Measurements from ENCODE around the gene HSPA4.
"Not testable (repeated sequence)": the region's sequence is repeated elsewhere in the genome, so short reads cannot be mapped to it uniquely, and the experiment has no call there.

Gene HSPA4

DNA sequence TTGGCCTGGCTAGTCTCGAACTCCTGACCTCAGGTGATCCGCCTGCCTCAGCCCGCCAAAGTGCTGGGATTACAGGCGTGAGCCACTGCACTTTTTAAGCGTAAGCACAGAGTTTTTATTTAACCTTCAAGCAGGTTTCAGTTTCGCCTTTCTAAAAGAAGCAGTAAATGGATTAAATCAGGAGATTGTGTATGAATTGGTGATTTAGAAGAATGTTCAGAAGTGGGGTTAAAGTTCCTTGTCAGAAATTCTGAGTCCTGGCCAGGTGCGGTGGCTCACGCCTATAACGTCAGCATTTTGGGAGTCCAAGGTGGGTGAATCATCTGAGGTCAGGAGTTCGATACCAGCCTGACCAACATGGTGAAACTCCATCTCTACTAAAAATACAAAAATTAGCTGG is 12.2 kb downstream of the HSPA4 start:
- TF ChIP-seq ZNF274 (IDR thresholded peaks at IDR 0.05; ENCODE audit: low read depth, low read length), result no peak
- H3K4me3 ChIP-seq (ENCODE audit: low read length), result no peak overlapping the region

- no peak overlapping the region for H3K4me3 ChIP-seq (ENCODE audit: low read length)
- TF ChIP-seq ZNF274 (IDR thresholded peaks at IDR 0.05; ENCODE audit: low read depth, low read length), result no peak
These were observed 13.7 kb downstream of the HSPA4 start for GRCh38 chr5:133065471-133065870.

DNA sequence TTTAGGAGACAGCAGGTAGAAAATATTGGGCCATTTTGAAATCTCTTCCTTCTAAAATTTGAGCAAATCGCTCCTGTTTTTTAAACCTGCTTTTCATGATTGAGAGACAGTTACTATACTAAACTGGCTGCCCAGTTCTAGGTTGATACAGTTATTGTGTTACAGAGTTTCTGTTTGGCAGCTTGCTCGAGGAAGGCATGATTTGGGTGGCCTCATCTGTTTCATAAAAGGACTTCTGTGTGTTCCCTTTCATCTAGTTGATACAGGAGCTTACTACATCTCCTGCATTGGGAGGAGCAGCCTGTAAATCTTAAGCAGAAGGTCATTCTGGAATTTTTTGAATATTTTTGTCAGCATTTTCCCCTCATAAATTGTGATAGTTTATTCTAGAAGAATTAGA is 14.2 kb downstream of the HSPA4 start:
- no peak for TF ChIP-seq ZNF274 (IDR thresholded peaks at IDR 0.05; ENCODE audit: low read depth, low read length)
- no peak overlapping the region for H3K4me3 ChIP-seq (ENCODE audit: low read length)

- H3K4me3 ChIP-seq (ENCODE audit: low read length), result no peak overlapping the region
- TF ChIP-seq ZNF274 (IDR thresholded peaks at IDR 0.05; ENCODE audit: low read depth, low read length), result no peak
These were observed 20.2 kb downstream of the HSPA4 start for GRCh38 chr5:133072021-133072420.

GRCh38 chr5:133075572-133076536 is 24.0 kb downstream of the HSPA4 start:
- no peak overlapping the region for H3K4me3 ChIP-seq (ENCODE audit: low read length)
- no peak for TF ChIP-seq ZNF274 (IDR thresholded peaks at IDR 0.05; ENCODE audit: low read depth, low read length)

DNA sequence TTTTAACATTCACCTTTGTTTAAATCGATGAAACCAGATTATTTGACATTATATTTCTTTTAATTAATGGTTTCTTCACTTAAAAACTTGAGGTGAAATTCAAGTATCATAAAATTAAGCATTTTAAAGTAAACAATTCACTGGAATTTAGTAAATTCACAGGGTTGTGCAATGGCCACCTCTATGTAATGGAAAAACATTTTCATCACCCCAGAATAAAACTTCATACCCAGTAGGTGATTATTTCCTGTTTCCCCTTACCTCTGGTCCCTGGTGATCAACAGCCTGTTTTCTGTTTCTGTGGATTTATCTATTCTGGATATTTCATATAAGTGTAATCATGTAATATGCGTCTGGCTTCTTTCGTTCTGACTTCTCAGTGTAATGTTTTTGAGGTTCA is 27.2 kb downstream of the HSPA4 start:
- H3K4me3 ChIP-seq (ENCODE audit: low read length), result no peak overlapping the region
- TF ChIP-seq ZNF274 (IDR thresholded peaks at IDR 0.05; ENCODE audit: low read depth, low read length), result no peak

GRCh38 chr5:133081036-133081435 is 29.2 kb downstream of the HSPA4 start:
- no peak for TF ChIP-seq ZNF274 (IDR thresholded peaks at IDR 0.05; ENCODE audit: low read depth, low read length)

DNA sequence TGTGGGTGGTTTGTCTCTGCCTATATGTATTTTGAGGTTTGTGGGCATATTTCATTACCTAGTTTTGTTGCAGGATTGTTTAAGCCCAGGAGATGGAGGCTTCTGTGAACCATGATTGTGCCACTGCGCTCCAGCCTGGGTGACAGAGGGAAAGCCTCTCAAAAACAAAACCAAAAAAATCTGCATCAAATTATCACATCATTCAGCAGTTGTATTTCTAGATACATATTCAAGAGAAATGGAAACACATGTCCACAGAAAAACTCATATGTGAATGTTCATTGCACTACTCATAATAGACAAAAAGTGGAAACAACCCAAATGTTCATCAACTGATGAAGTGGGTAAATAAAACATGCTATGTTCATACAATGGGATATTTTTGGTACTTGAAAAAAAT is 29.9 kb downstream of the HSPA4 start:
- no peak overlapping the region for H3K4me3 ChIP-seq (ENCODE audit: low read length)
- no peak for TF ChIP-seq ZNF274 (IDR thresholded peaks at IDR 0.05; ENCODE audit: low read depth, low read length)

More at GRCh38 chr5:133081036-133081435, 29.2 kb downstream of the HSPA4 start:
- no peak overlapping the region for H3K4me3 ChIP-seq (ENCODE audit: low read length)

DNA sequence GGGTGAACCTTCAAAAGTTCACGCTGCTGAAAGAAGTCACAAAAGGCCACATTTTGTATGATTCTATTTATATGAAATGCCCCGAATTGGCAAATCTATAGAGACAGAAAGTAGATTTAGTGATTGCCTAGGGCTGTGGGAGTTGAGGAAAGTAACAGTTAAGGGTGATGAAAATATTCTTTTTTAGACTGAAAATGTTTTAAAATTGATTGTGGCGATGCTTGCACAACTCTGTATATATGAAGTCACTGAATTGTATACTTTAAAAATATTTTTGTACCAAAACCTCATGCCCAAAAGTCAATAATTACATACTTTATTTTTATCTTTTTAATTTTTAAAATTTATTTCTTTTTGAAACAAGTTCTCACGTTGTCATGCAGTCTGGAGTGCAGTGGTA is 30.3 kb downstream of the HSPA4 start:
- H3K4me3 ChIP-seq (ENCODE audit: low read length), result no peak overlapping the region

GRCh38 chr5:133083901-133084300 is 32.1 kb downstream of the HSPA4 start:
- TF ChIP-seq ZNF274 (IDR thresholded peaks at IDR 0.05; ENCODE audit: low read depth, low read length), result no peak

More for the DNA sequence above, 30.3 kb downstream of the HSPA4 start:
- TF ChIP-seq ZNF274 (IDR thresholded peaks at IDR 0.05; ENCODE audit: low read depth, low read length), result no peak

DNA sequence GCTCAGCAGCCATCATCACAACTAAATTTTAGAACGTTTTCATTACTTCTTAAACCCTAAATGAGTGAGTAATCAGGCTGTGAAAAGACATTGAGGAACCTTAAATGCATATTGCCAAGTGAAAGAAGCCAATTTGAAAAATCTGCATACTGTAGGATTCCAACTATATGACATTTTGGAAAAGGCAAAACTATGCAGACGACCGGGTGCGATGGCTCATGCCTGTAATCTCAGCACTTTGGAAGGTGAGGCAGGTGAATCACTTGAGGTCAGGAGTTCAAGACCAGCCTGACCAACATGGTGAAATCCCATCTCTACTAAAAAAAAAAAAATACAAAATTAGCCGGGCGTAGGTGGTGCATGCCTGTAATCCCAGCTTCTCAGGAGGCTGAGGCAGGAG is 33.4 kb downstream of the HSPA4 start:
- H3K4me3 ChIP-seq (ENCODE audit: low read length), result not testable (repeated sequence)

More at GRCh38 chr5:133083901-133084300, 32.1 kb downstream of the HSPA4 start:
- H3K4me3 ChIP-seq (ENCODE audit: low read length), result no peak overlapping the region

GRCh38 chr5:133086366-133086875 is 34.6 kb downstream of the HSPA4 start:
- H3K4me3 ChIP-seq (ENCODE audit: low read length), result no peak overlapping the region
- TF ChIP-seq ZNF274 (IDR thresholded peaks at IDR 0.05; ENCODE audit: low read depth, low read length), result no peak

DNA sequence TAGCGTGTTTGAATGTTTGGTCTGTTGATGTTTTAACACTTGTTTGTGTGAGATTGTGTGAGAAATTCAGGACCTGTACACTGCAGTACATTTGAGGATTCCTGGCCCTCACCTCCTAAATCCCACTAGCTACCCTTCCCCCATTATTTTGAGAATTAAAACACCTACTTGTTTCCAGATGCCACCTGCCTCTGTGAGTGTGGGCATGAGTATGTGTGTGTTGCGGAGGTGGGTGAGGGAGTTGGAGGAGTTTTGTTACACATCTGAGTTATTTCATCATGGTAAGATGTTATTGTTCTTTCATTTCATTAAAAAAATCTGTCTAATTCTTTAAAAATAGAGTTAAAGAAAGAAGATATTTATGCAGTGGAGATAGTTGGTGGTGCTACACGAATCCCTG is 36.3 kb downstream of the HSPA4 start:
- no peak for TF ChIP-seq ZNF274 (IDR thresholded peaks at IDR 0.05; ENCODE audit: low read depth, low read length)
- no peak overlapping the region for H3K4me3 ChIP-seq (ENCODE audit: low read length)

- TF ChIP-seq ZNF274 (IDR thresholded peaks at IDR 0.05; ENCODE audit: low read depth, low read length), result no peak
These were observed 39.2 kb downstream of the HSPA4 start for GRCh38 chr5:133091034-133091433.

DNA sequence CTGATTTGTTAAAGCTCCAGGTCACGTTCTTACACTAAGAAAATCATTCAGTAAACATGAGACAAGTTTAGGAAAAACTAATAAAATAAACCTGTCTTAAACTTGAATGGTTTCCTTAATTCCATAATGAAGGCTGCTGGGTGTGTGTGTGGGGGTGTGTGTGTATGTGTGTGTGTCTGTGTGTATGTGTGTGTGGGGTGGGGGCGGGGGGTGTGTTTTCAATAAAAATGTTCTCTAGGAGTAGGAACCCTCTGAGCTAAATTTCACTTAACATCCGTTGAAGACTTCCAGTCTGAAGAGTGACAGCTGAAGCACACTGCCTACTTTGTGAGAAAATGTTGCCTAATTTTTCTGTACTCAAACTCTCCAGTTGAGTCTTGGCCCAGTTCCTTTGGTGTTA is 54.5 kb downstream of the HSPA4 start:
- no peak for TF ChIP-seq ZNF274 (IDR thresholded peaks at IDR 0.05; ENCODE audit: low read depth, low read length)
- no peak overlapping the region; the same call in 1 of the 2 replicates for H3K4me3 ChIP-seq (ENCODE audit: low read length)

More at GRCh38 chr5:133091034-133091433, 39.2 kb downstream of the HSPA4 start:
- H3K4me3 ChIP-seq (ENCODE audit: low read length), result no peak overlapping the region
